Measurements from ENCODE around the gene LCTL.

Gene LCTL

GRCh38 chr15:66565741-66566144 lies at the start of gene LCTL:
LCTL (minus strand) TSS chr15:66565998; CDS start chr15:66565365, 633 bp downstream.
- DNase-seq (ENCODE audit: low spot score) (peak; percentile 24), FAIRE-seq (no peak)

GRCh38 chr15:66614951-66615760 lies 49.4 kb upstream of the LCTL start:
- no peak for FAIRE-seq
- no peak for DNase-seq (ENCODE audit: low spot score)

- DNase-seq (ENCODE audit: low spot score) (no peak), FAIRE-seq (no peak)
Measured at GRCh38 chr15:66614456-66614855, 48.7 kb upstream of the LCTL start.

- DNase-seq (ENCODE audit: low spot score) (no peak), FAIRE-seq (no peak)
Measured at GRCh38 chr15:66613743-66614142, 47.9 kb upstream of the LCTL start.

- no peak for FAIRE-seq
- DNase-seq (ENCODE audit: low spot score): no peak
Measured at GRCh38 chr15:66611257-66612053, 45.7 kb upstream of the LCTL start.

- FAIRE-seq (no peak), DNase-seq (ENCODE audit: low spot score) (no peak)
Measured at GRCh38 chr15:66609876-66610275, 44.1 kb upstream of the LCTL start.

GRCh38 chr15:66608881-66609280 lies 43.1 kb upstream of the LCTL start:
- DNase-seq (ENCODE audit: low spot score) (no peak), FAIRE-seq (no peak)

- no peak for FAIRE-seq
Measured at GRCh38 chr15:66608159-66608558, 42.4 kb upstream of the LCTL start.

GRCh38 chr15:66603301-66604179 lies 37.7 kb upstream of the LCTL start:
- FAIRE-seq (no peak), DNase-seq (ENCODE audit: low spot score) (peak; percentile 14)

More at GRCh38 chr15:66608159-66608558, 42.4 kb upstream of the LCTL start:
- DNase-seq (ENCODE audit: low spot score): no peak

GRCh38 chr15:66601521-66601920 lies 35.7 kb upstream of the LCTL start:
- FAIRE-seq: no peak

GRCh38 chr15:66600240-66600627 lies 34.4 kb upstream of the LCTL start:
- no peak for DNase-seq (ENCODE audit: low spot score)
- FAIRE-seq: no peak

More at GRCh38 chr15:66601521-66601920, 35.7 kb upstream of the LCTL start:
- DNase-seq (ENCODE audit: low spot score): no peak

GRCh38 chr15:66599536-66600239 lies 33.9 kb upstream of the LCTL start:
- FAIRE-seq: no peak
- no peak for DNase-seq (ENCODE audit: low spot score)

- no peak for DNase-seq (ENCODE audit: low spot score)
- FAIRE-seq: no peak
Measured at GRCh38 chr15:66598095-66598815, 32.5 kb upstream of the LCTL start.

- FAIRE-seq (no peak), DNase-seq (ENCODE audit: low spot score) (no peak)
Measured at GRCh38 chr15:66595931-66596545, 30.2 kb upstream of the LCTL start.

GRCh38 chr15:66595332-66595731 lies 29.5 kb upstream of the LCTL start:
- no peak for FAIRE-seq
- no peak for DNase-seq (ENCODE audit: low spot score)

- DNase-seq (ENCODE audit: low spot score) (no peak), FAIRE-seq (no peak)
Measured at GRCh38 chr15:66594836-66595235, 29.0 kb upstream of the LCTL start.

GRCh38 chr15:66594344-66594743 lies 28.5 kb upstream of the LCTL start:
- FAIRE-seq (no peak), DNase-seq (ENCODE audit: low spot score) (no peak)

- DNase-seq (ENCODE audit: low spot score) (no peak), FAIRE-seq (no peak)
Measured at GRCh38 chr15:66593219-66593780, 27.5 kb upstream of the LCTL start.

- FAIRE-seq (no peak), DNase-seq (ENCODE audit: low spot score) (no peak)
Measured at GRCh38 chr15:66592505-66593218, 26.9 kb upstream of the LCTL start.

Data from RCC 7860 (cell line).